ENCODE measurements around the gene PODXL.

- TF ChIP-seq GATA3 (IDR thresholded peaks at IDR 0.05; ENCODE audit: low read depth, low read length), result no peak
- no peak for TF ChIP-seq GATA2 (IDR thresholded peaks at IDR 0.05; ENCODE audit: low read depth, low read length)
Measured at GRCh38 chr7:131502810-131503508, 53.5 kb downstream of the PODXL start.
